NOMO-1 treated with dmso at 0.1 percent for 144 hours (cell line): Measurements from ENCODE around the gene CTNNA3.

Experiments used
- DNase-seq: peaks from one replicate; lab custom pipeline; 2025; ENCODE audit not compliant: unreplicated experiment; lab: John Stamatoyannopoulos, UW

The CTNNA3 gene

GRCh38 chr10:66778351-66778750 is 917.6 kb downstream of the CTNNA3 start:
- no peak for DNase-seq

- DNase-seq, result no peak
Measured at GRCh38 chr10:66777665-66778064, 918.3 kb downstream of the CTNNA3 start.

GRCh38 chr10:66773472-66773817 is 922.5 kb downstream of the CTNNA3 start:
- no peak for DNase-seq

GRCh38 chr10:66772548-66773471 is 923.2 kb downstream of the CTNNA3 start:
- no peak for DNase-seq

GRCh38 chr10:66767707-66768106 is 928.3 kb downstream of the CTNNA3 start:
- DNase-seq, result no peak

GRCh38 chr10:66762218-66762729 is 933.7 kb downstream of the CTNNA3 start:
- DNase-seq, result no peak

GRCh38 chr10:66760941-66761340 is 935.1 kb downstream of the CTNNA3 start:
- no peak for DNase-seq

- no peak for DNase-seq
Measured at GRCh38 chr10:66755474-66755873, 940.5 kb downstream of the CTNNA3 start.

GRCh38 chr10:66752714-66753113 is 943.3 kb downstream of the CTNNA3 start:
- DNase-seq, result no peak

GRCh38 chr10:66748217-66748616 is 947.8 kb downstream of the CTNNA3 start:
- no peak for DNase-seq

- DNase-seq, result no peak
Measured at GRCh38 chr10:66747451-66747850, 948.5 kb downstream of the CTNNA3 start.

GRCh38 chr10:66746711-66747110 is 949.3 kb downstream of the CTNNA3 start:
- DNase-seq, result no peak

GRCh38 chr10:66746246-66746645 is 949.7 kb downstream of the CTNNA3 start:
- no peak for DNase-seq

- no peak for DNase-seq
Measured at GRCh38 chr10:66744915-66745314, 951.1 kb downstream of the CTNNA3 start.

- no peak for DNase-seq
Measured at GRCh38 chr10:66737241-66737640, 958.8 kb downstream of the CTNNA3 start.

GRCh38 chr10:66723608-66724400 is 972.2 kb downstream of the CTNNA3 start:
- DNase-seq, result no peak

- DNase-seq, result no peak
Measured at GRCh38 chr10:66719483-66719882, 976.5 kb downstream of the CTNNA3 start.

GRCh38 chr10:66717231-66717981 is 978.6 kb downstream of the CTNNA3 start:
- DNase-seq, result no peak

- peak; percentile 2 for DNase-seq
Measured at GRCh38 chr10:66714741-66715140, 981.3 kb downstream of the CTNNA3 start.

GRCh38 chr10:66713387-66713786 is 982.6 kb downstream of the CTNNA3 start:
- DNase-seq, result no peak

GRCh38 chr10:66698069-66698468 is 997.9 kb downstream of the CTNNA3 start:
- no peak for DNase-seq
